Sigmoid colon (tissue), 3 donors: ENCODE data around the gene MAD1L1.

ENCODE experiments used
- POLR2A ChIP-seq, 2 donors: fragments of 450-650 bp; IDR thresholded peaks; one replicate each; pipeline ENCODE4 v1.6.1; 2016; ENCODE audit warnings: antibody characterized with exemption in 2 of 2, mild to moderate bottlenecking in 2 of 2, moderate library complexity in 2 of 2
- TF ChIP-seq, protein P1 (sequence below), 4 experiments: fragments of 450-650 bp in 3 of 4; fragments of 200-600 bp in 1 of 4; IDR thresholded peaks; one replicate each; pipeline ENCODE4 v1.5.1; 2016 to 2019; ENCODE audit warnings: antibody characterized with exemption in 4 of 4, mild to moderate bottlenecking in 3 of 4, moderate library complexity in 2 of 4

DNA sequence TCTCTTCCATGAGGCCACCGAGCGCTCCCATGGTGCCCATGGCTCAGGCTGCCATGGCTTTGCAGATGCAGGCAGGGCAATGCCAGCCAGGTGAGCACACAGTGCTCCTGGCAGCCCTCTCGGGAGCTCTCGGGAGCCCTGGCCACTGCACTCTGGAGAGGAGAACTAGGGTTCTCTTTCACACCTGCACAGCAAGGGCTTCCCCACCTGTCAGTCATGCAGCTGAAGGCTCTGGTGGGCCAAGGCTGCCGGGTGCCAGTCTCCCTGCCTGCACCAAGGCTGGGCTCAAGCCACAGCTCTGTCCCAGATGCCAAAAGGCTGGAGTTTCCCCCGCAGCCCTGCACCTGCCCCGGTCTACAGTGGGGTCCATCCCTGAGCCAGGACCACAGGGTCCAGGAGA lies 41.9 kb upstream of the MAD1L1 start:
- TF ChIP-seq POLR2A (IDR thresholded peaks at IDR 0.05), result no peak
- TF ChIP-seq, protein P1, sequence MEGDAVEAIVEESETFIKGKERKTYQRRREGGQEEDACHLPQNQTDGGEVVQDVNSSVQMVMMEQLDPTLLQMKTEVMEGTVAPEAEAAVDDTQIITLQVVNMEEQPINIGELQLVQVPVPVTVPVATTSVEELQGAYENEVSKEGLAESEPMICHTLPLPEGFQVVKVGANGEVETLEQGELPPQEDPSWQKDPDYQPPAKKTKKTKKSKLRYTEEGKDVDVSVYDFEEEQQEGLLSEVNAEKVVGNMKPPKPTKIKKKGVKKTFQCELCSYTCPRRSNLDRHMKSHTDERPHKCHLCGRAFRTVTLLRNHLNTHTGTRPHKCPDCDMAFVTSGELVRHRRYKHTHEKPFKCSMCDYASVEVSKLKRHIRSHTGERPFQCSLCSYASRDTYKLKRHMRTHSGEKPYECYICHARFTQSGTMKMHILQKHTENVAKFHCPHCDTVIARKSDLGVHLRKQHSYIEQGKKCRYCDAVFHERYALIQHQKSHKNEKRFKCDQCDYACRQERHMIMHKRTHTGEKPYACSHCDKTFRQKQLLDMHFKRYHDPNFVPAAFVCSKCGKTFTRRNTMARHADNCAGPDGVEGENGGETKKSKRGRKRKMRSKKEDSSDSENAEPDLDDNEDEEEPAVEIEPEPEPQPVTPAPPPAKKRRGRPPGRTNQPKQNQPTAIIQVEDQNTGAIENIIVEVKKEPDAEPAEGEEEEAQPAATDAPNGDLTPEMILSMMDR (IDR thresholded peaks at IDR 0.05), result no peak
